Esophagus muscularis mucosa (tissue), 4 donors: ENCODE measurements around the gene SOAT2. TPM values are rescaled to one million over a fixed set of nuclear protein-coding genes. Genes with fewer than 3 reads are reported as not detected.

ENCODE experiments used
- DNase-seq: peaks from one replicate; pipeline ENCODE4 v3.0.0-alpha.2; 2017; ENCODE audit errors: extremely low spot score
- H3K27ac ChIP-seq, 4 donors: fragments of 200-600 bp; sonication (generic); replicated peaks in 1 of 4; 1 replicate in 3 of 4; 2 replicates in 1 of 4; pipeline ENCODE4 v1.5.1; 2016 to 2019; ENCODE audit warnings: mild to moderate bottlenecking in 1 of 4
- H3K27me3 ChIP-seq, 4 donors: fragments of 200-600 bp; sonication (generic); one replicate each; pipeline versions ENCODE4 v1.5.1 to v1.6.0; 2016 to 2019
- H3K36me3 ChIP-seq, 4 donors: fragments of 200-600 bp; sonication (generic); one replicate each; pipeline ENCODE4 v1.5.1; 2016 to 2019
- H3K4me1 ChIP-seq, 4 donors: fragments of 200-600 bp; sonication (generic); one replicate each; pipeline ENCODE4 v1.5.1; 2016 to 2019
- H3K4me3 ChIP-seq, 4 donors: fragments of 200-600 bp; sonication (generic); 1 replicate in 2 of 4; 2 replicates in 2 of 4; pipeline ENCODE4 v1.5.1; 2016 to 2019; ENCODE audit warnings: mild to moderate bottlenecking in 4 of 4, moderate library complexity in 1 of 4
- H3K9me3 ChIP-seq, 4 donors: fragments of 200-600 bp; sonication (generic); 1 replicate in 3 of 4; 2 replicates in 1 of 4; pipeline ENCODE4 v1.5.1; 2016 to 2019
- CTCF ChIP-seq, 3 experiments: fragments of 200-600 bp in 2 of 3; fragments of 450-650 bp in 1 of 3; sonication (generic) in 2 of 3; IDR thresholded peaks; one replicate each; pipeline ENCODE4 v1.5.1; 2017 to 2019; ENCODE audit warnings: antibody characterized with exemption in 3 of 3, mild to moderate bottlenecking in 2 of 3, moderate library complexity in 1 of 3
- EP300 ChIP-seq: sonication (generic); formaldehyde crosslinking; IDR thresholded peaks from one replicate; pipeline ENCODE4 v1.6.1; 2017; ENCODE audit warnings: antibody characterized with exemption
- POLR2A ChIP-seq: fragments of 450-650 bp; IDR thresholded peaks from one replicate; pipeline ENCODE4 v1.6.1; 2017; ENCODE audit warnings: antibody characterized with exemption, moderate library complexity, mild to moderate bottlenecking, low read depth
- POLR2AphosphoS5 ChIP-seq, 2 donors: sonication (generic); formaldehyde crosslinking; IDR thresholded peaks; one replicate each; pipeline ENCODE4 v1.6.1; 2017; ENCODE audit warnings: antibody characterized with exemption in 2 of 2
- WGBS: methylation state at CpG from one replicate; pipeline ENCODE4 v1.1.5; 2018; 5-methylcytosine and 5-hydroxymethylcytosine counted together
- intact Hi-C: fragments of 100-400 bp; cut with DNase I; formaldehyde crosslinking; loops from one replicate; pipeline ENCODE4 v1.15.1; 2023
- total RNA-seq, 4 donors: library from RNA; depleted of rRNA; stranded (reverse); fragments of >200 nt; gene quantifications; one replicate each; pipeline versions ENCODE4 v1.1.0 to v1.2.1, GENCODE V29; 2016

The SOAT2 gene
- total RNA-seq, 4 donors from 2014 or later, result not detected

GRCh38 chr12:53151039-53151438, 47.8 kb downstream of the SOAT2 start:
- intact Hi-C loops, result loop anchor here (5.0 to 10.0 kb wide), 2 partner anchors 34 to 76 kb away; partner anchors contain the start of gene SPRYD3
- Histone ChIP-seq H3K4me3 (no peak overlapping the region), H3K36me3 (no peaks in the 10 kb centered on the region), H3K9me3 (no peaks in the 10 kb centered on the region), H3K4me1 (peaks cover 0 to 25% (median 12%) of the 10 kb centered on the region in 4 donors), H3K27me3 (no peaks in the 10 kb centered on the region), H3K27ac (no peak overlapping the region)
- DNase-seq, result no peak
- no peak for TF ChIP-seq POLR2AphosphoS5 (IDR thresholded peaks at IDR 0.05)
- no peak for TF ChIP-seq CTCF (IDR thresholded peaks at IDR 0.05)
- TF ChIP-seq POLR2A, result no peak
- WGBS, result 90% methylated on average over 6 of the region's 6 CpGs

GRCh38 chr12:53152390-53152789, 49.1 kb downstream of the SOAT2 start:
- H3K4me1 ChIP-seq, result peaks cover 0 to 37% (median 17%) of the 10 kb centered on the region in 4 donors
- intact Hi-C loops, result loop anchor here (5.0 to 10.0 kb wide), 2 partner anchors 35 to 78 kb away; partner anchors contain the start of gene SPRYD3

GRCh38 chr12:53159195-53159839, 56.0 kb downstream of the SOAT2 start:
- intact Hi-C loops, result loop anchor here (2.0 to 10.0 kb wide), 2 partner anchors 31 to 85 kb away; partner anchors contain the start of gene SPRYD3
- Histone ChIP-seq H3K27ac (peak overlapping the region; percentile 54 to 78 (median 72)), H3K36me3 (peaks cover 0 to 24% (median 12%) of the 10 kb centered on the region in 4 donors), H3K9me3 (no peaks in the 10 kb centered on the region), H3K4me3 (no peak overlapping the region), H3K27me3 (no peaks in the 10 kb centered on the region), H3K4me1 (peaks cover 4 to 51% (median 37%) of the 10 kb centered on the region in 4 donors)
- 13% methylated on average over 13 of the region's 14 CpGs for WGBS
- DNase-seq, result peak; percentile 97
- TF ChIP-seq EP300 (no peak), CTCF (IDR thresholded peaks at IDR 0.05) (peak in 2 of 3 experiments; percentile 93 to 99), POLR2AphosphoS5 (IDR thresholded peaks at IDR 0.05) (peak; percentile 9 to 68)

More at GRCh38 chr12:53152390-53152789, 49.1 kb downstream of the SOAT2 start:
- no peaks in the 10 kb centered on the region for H3K27me3 ChIP-seq
- no peak for DNase-seq
- no peaks in the 10 kb centered on the region for H3K36me3 ChIP-seq
- TF ChIP-seq POLR2AphosphoS5 (IDR thresholded peaks at IDR 0.05) (no peak), POLR2A (no peak), CTCF (IDR thresholded peaks at IDR 0.05) (no peak), EP300 (no peak)
- H3K27ac ChIP-seq, result no peak overlapping the region
- no peak overlapping the region for H3K4me3 ChIP-seq
- H3K9me3 ChIP-seq, result no peaks in the 10 kb centered on the region

GRCh38 chr12:53160000-53160399, 56.7 kb downstream of the SOAT2 start:
- peak overlapping the region in 3 of 4 donors; percentile 54 to 78 (median 69) for H3K27ac ChIP-seq
- H3K36me3 ChIP-seq, result peaks cover 0 to 26% (median 12%) of the 10 kb centered on the region in 4 donors
- TF ChIP-seq POLR2AphosphoS5 (IDR thresholded peaks at IDR 0.05) (no peak), CTCF (IDR thresholded peaks at IDR 0.05) (no peak), POLR2A (no peak), EP300 (no peak)
- intact Hi-C loops, result loop anchor here (2.0 to 10.0 kb wide), 2 partner anchors 31 to 85 kb away; partner anchors contain the start of gene SPRYD3
- H3K9me3 ChIP-seq, result no peaks in the 10 kb centered on the region
- peaks cover 4 to 46% (median 35%) of the 10 kb centered on the region in 4 donors for H3K4me1 ChIP-seq
- 87% methylated on average over 16 of the region's 16 CpGs for WGBS
- H3K27me3 ChIP-seq, result no peaks in the 10 kb centered on the region
- no peak for DNase-seq
- no peak overlapping the region for H3K4me3 ChIP-seq
